OCI-LY7 (cell line): ENCODE data around the gene TAF12. TPM values are rescaled to one million over a fixed set of nuclear protein-coding genes. Genes with fewer than 3 reads are reported as not detected.

Source experiments
- BruUV-seq: library from RNA; stranded (reverse); fragments of 400-500 nt; replicated peaks from 2 replicates; lab custom pipeline; 2021; lab: Mats Ljungman, UMichigan
- CTCF ChIA-PET: fragments of 300-600 bp; sonication (Branson Sonifier 250); formaldehyde crosslinking; loops from one replicate; lab custom pipeline; 2022; ENCODE audit warnings: antibody characterized with exemption; ENCODE audit not compliant: unreplicated experiment; lab: Charles Lee
- POLR2A ChIA-PET: fragments of 300-600 bp; sonication (Branson Sonifier 250); formaldehyde crosslinking; loops from one replicate; lab custom pipeline; 2022; ENCODE audit warnings: antibody characterized with exemption; lab: Charles Lee
- DNase-seq: peaks from one replicate; pipeline ENCODE4 v3.0.0-alpha.2; 2015; ENCODE audit warnings: low spot score
- H2AFZ ChIP-seq: fragments of 200-600 bp; sonication (generic), shearing (Covaris generic); 2 replicates; pipeline ENCODE4 v1.6.1; 2014; ENCODE audit warnings: mild to moderate bottlenecking, antibody characterized with exemption, low read length, moderate library complexity
- H3K27ac ChIP-seq: fragments of 200-600 bp; sonication (generic); 2 replicates; pipeline ENCODE4 v1.5.1; 2014; ENCODE audit warnings: mixed run types, low read depth, mild to moderate bottlenecking, moderate library complexity, low read length, inconsistent platforms; ENCODE audit not compliant: poor library complexity, severe bottlenecking
- H3K36me3 ChIP-seq: fragments of 200-600 bp; sonication (generic); 2 replicates; pipeline ENCODE4 v1.6.1; 2014; ENCODE audit warnings: mild to moderate bottlenecking, antibody characterized with exemption, low read length, moderate library complexity, mixed read lengths; ENCODE audit not compliant: insufficient read depth
- H3K4me1 ChIP-seq: fragments of 200-600 bp; sonication (generic); 2 replicates; pipeline ENCODE4 v1.5.1; 2014; ENCODE audit warnings: mild to moderate bottlenecking, low read length; ENCODE audit not compliant: insufficient read depth, poor library complexity, severe bottlenecking
- H3K4me2 ChIP-seq: fragments of 200-600 bp; sonication (generic); 2 replicates; pipeline ENCODE4 v1.6.1; 2014; ENCODE audit warnings: mild to moderate bottlenecking, low read length
- H3K4me3 ChIP-seq: fragments of 200-600 bp; sonication (generic); 2 replicates; pipeline ENCODE4 v1.5.1; 2014; ENCODE audit warnings: mild to moderate bottlenecking, low read depth, low read length; ENCODE audit not compliant: poor library complexity, severe bottlenecking
- H3K79me2 ChIP-seq: fragments of 200-600 bp; sonication (generic); 2 replicates; pipeline ENCODE4 v1.6.1; 2016; ENCODE audit warnings: low read depth, mild to moderate bottlenecking, low read length, moderate library complexity, mixed read lengths; ENCODE audit not compliant: insufficient read depth
- H3K9me2 ChIP-seq: fragments of 200-600 bp; sonication (generic); 2 replicates; pipeline ENCODE4 v1.6.1; 2016; ENCODE audit warnings: mild to moderate bottlenecking, low read length, mixed read lengths; ENCODE audit not compliant: insufficient read depth
- H3K9me3 ChIP-seq: fragments of 200-600 bp; sonication (generic); 2 replicates; pipeline ENCODE4 v1.6.1; 2014; ENCODE audit warnings: mild to moderate bottlenecking, mixed run types, low read length, mixed read lengths
- H4K20me1 ChIP-seq: fragments of 200-600 bp; sonication (generic); 2 replicates; pipeline ENCODE4 v1.6.1; 2014; ENCODE audit warnings: mild to moderate bottlenecking, antibody characterized with exemption, low read length, moderate library complexity, mixed read lengths; ENCODE audit not compliant: insufficient read depth
- CTCF ChIP-seq: fragments of 200-600 bp; sonication (generic); conservative IDR thresholded peaks from 2 replicates; pipeline ENCODE4 v1.5.1; 2014; ENCODE audit warnings: mild to moderate bottlenecking, antibody characterized with exemption, low read length, moderate library complexity, mixed read lengths
- EZH2phosphoT487 ChIP-seq: fragments of 200-600 bp; sonication (generic); IDR thresholded peaks from 2 replicates; pipeline ENCODE4 v1.6.1; 2018; ENCODE audit warnings: low read depth, borderline replicate concordance, mild to moderate bottlenecking, mixed run types, antibody characterized with exemption, low read length, moderate library complexity, mixed read lengths
- intact Hi-C: fragments of 100-400 bp; cut with micrococcal nuclease; formaldehyde crosslinking; loops from one replicate; pipeline ENCODE4 v1.10.0; 2022; ENCODE audit not compliant: unreplicated experiment
- total RNA-seq, 2 experiments: library from RNA; depleted of rRNA in 1 of 2; stranded (reverse); fragments of >200 nt in 1 of 2; shearing (Covaris generic) in 1 of 2; gene quantifications; 2 replicates each; pipeline ENCODE4 v1.2.3, GENCODE V29; 2014 to 2022

The TAF12 gene
- total RNA-seq, 2 experiments from 2014 or later, result 31.0 to 32.4 TPM

- ChIA-PET CTCF (interaction anchor here (1.5 kb wide), 1 partner anchor 27 kb away, joined by 5 read pairs; the partner anchor contains the start of gene TRNAU1AP), POLR2A (interaction anchor here (0.5 to 3.2 kb wide), 19 partner anchors 10 to 347 kb away, joined by 3 to 22 read pairs (median 4); partner anchors contain the start of genes ATP5IF1 and TAF12)
- Histone ChIP-seq H2AFZ (no peak overlapping the region), H4K20me1 (peaks cover 24% of the 10 kb centered on the region), H3K27ac (peak overlapping the region; percentile 85), H3K4me1 (peaks cover 34% of the 10 kb centered on the region), H3K36me3 (peaks cover 49% of the 10 kb centered on the region), H3K79me2 (peaks cover 37% of the 10 kb centered on the region), H3K4me2 (peak overlapping the region; percentile 94), H3K9me3 (no peaks in the 10 kb centered on the region), H3K4me3 (peak overlapping the region; percentile 97), H3K9me2 (no peaks in the 10 kb centered on the region)
- intact Hi-C loops, result loop anchor here (1.0 to 5.0 kb wide), 3 partner anchors 28 to 334 kb away; partner anchors contain the start of gene TRNAU1AP
- peak; percentile 83 for DNase-seq
- TF ChIP-seq EZH2phosphoT487, result no peak
- TF ChIP-seq CTCF, result peak; percentile 71
- BruUV-seq, result TSS peak; percentile 74
Measured at GRCh38 chr1:28580722-28581530, 61.9 kb downstream of the TAF12 start.

GRCh38 chr1:28579401-28579800 is 63.5 kb downstream of the TAF12 start:
- TF ChIP-seq EZH2phosphoT487 (no peak), CTCF (no peak)
- Histone ChIP-seq H3K27ac (peak overlapping the region; percentile 85), H3K9me3 (no peaks in the 10 kb centered on the region), H3K4me3 (peak overlapping the region; percentile 97), H4K20me1 (peaks cover 24% of the 10 kb centered on the region), H3K4me1 (peaks cover 34% of the 10 kb centered on the region), H3K4me2 (peak overlapping the region; percentile 94), H3K79me2 (peaks cover 37% of the 10 kb centered on the region), H3K36me3 (peaks cover 54% of the 10 kb centered on the region), H3K9me2 (no peaks in the 10 kb centered on the region), H2AFZ (no peak overlapping the region)
- POLR2A ChIA-PET, result interaction anchor here (0.5 to 3.2 kb wide), 14 partner anchors 11 to 806 kb away, joined by 3 to 22 read pairs (median 4); partner anchors contain the start of genes RCC1, STX12 and TAF12
- CTCF ChIA-PET, result interaction anchor here (0.5 to 1.0 kb wide), 2 partner anchors 25 to 26 kb away, joined by 3 read pairs; partner anchors contain the start of gene TRNAU1AP
- no TSS peak for BruUV-seq
- DNase-seq, result no peak
- intact Hi-C loops, result no loop called here
